Tibial nerve (tissue), 4 donors: ENCODE measurements around the gene SKP1. TPM values are rescaled to one million over a fixed set of nuclear protein-coding genes. Genes with fewer than 3 reads are reported as not detected.
A peak's percentile ranks its signal among the peaks of the same experiment; 100 is the strongest.
"Not testable (repeated sequence)": the region's sequence is repeated elsewhere in the genome, so short reads cannot be mapped to it uniquely, and the experiment has no call there.

Experiments
- DNase-seq, 2 donors: peaks; one replicate each; pipeline ENCODE4 v3.0.0-alpha.2; 2019; ENCODE audit warnings: low spot score in 2 of 2
- H3K27ac ChIP-seq, 4 donors: fragments of 200-600 bp; sonication (generic) in 3 of 4; one replicate each; pipeline ENCODE4 v1.5.1; 2017 to 2019; ENCODE audit warnings: mild to moderate bottlenecking in 1 of 4
- H3K27me3 ChIP-seq, 2 donors: fragments of 200-600 bp; sonication (generic) in 1 of 2; one replicate each; pipeline versions ENCODE4 v1.5.1 to v1.6.0; 2017 to 2019
- H3K36me3 ChIP-seq, 3 donors: fragments of 200-600 bp; sonication (generic); one replicate each; pipeline ENCODE4 v1.5.1; 2018 to 2019
- H3K4me1 ChIP-seq, 4 donors: fragments of 200-600 bp; sonication (generic) in 3 of 4; one replicate each; pipeline ENCODE4 v1.5.1; 2017 to 2019
- H3K4me3 ChIP-seq, 4 donors: fragments of 200-600 bp; sonication (generic) in 3 of 4; one replicate each; pipeline ENCODE4 v1.5.1; 2017 to 2019; ENCODE audit warnings: mild to moderate bottlenecking in 1 of 4, moderate library complexity in 1 of 4
- H3K9me3 ChIP-seq, 4 donors: fragments of 200-600 bp; sonication (generic) in 3 of 4; one replicate each; pipeline ENCODE4 v1.5.1; 2017 to 2019
- CTCF ChIP-seq, 5 experiments: fragments of 200-600 bp in 3 of 5; fragments of 450-650 bp in 2 of 5; sonication (generic) in 3 of 5; IDR thresholded peaks; one replicate each; pipeline ENCODE4 v1.5.1; 2016 to 2019; ENCODE audit warnings: antibody characterized with exemption in 5 of 5, mild to moderate bottlenecking in 3 of 5, moderate library complexity in 2 of 5
- EP300 ChIP-seq, 2 donors: sonication (generic); formaldehyde crosslinking; IDR thresholded peaks; one replicate each; pipeline ENCODE4 v1.6.1; 2017; ENCODE audit warnings: antibody characterized with exemption in 2 of 2, mild to moderate bottlenecking in 1 of 2
- POLR2A ChIP-seq, 2 donors: fragments of 450-650 bp; IDR thresholded peaks; one replicate each; pipeline ENCODE4 v1.6.1; 2017; ENCODE audit warnings: antibody characterized with exemption in 2 of 2, mild to moderate bottlenecking in 2 of 2, moderate library complexity in 2 of 2
- WGBS, 2 donors: methylation state at CpG; one replicate each; pipeline ENCODE4 v1.1.5; 2018; 5-methylcytosine and 5-hydroxymethylcytosine counted together
- total RNA-seq, 4 donors: library from RNA; depleted of rRNA; stranded (reverse); fragments of >200 nt; gene quantifications; one replicate each; pipeline ENCODE4 v1.1.0, GENCODE V29; 2016

Gene SKP1
- total RNA-seq, 4 donors from 2014 or later = 173 to 311 (median 209) TPM

DNA sequence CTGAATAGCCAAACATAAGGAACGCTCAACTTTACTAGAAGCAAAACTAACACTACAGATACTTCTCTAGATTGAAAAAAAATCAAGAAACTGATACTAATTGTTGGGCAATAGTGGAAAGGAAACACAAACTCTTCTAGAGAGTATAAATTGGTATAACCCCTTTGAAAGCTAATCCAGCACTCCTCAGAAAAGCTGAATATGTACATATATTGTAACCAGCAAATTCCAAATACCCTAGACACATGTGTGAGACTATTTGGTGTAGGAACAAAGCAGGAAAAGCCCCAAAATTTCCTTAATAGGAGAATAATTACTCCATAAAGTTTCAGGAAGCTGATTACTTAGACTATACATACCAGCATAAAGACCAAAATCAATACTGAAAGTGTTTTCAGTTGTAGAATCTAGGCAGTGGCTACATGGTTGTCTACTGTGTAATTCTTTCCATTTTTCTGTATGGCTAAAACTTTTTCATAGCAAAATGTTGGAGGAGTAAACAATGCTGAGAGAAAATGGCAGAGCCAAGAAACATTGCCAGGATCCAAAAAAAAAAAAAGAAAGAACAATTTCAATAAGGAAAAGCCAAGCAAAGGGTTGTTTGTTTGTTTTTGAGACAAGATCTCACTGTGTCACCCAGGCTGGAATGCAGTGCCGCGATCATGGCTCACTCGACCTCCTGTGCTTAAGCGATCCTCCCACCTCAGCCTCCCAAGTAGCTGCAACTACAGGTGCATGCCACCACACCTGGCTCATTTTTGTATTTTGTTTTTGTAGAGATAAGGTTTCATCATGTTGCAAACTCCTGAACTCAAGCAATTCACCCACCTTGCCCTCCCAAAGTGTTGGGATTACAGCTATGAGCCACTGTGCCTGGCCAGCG, 15.0 kb downstream of the SKP1 start:
- Histone ChIP-seq H3K36me3 (peaks cover 7 to 99% (median 15%) of the 10 kb centered on the region in 3 donors), H3K9me3 (no peaks in the 10 kb centered on the region), H3K27me3 (no peaks in the 10 kb centered on the region), H3K27ac (no peak overlapping the region), H3K4me3 (no peak overlapping the region), H3K4me1 (peaks cover 0 to 18% (median 2%) of the 10 kb centered on the region in 4 donors)
- DNase-seq = no peak
- 68 to 80% methylated on average over 6 of the region's 6 CpGs for WGBS, 2 donors
- TF ChIP-seq POLR2A (IDR thresholded peaks at IDR 0.05) = no peak
- no peak for TF ChIP-seq CTCF (IDR thresholded peaks at IDR 0.05)
- TF ChIP-seq EP300 (IDR thresholded peaks at IDR 0.05) = no peak

GRCh38 chr5:134153657-134154056, 23.1 kb downstream of the SKP1 start:
- Histone ChIP-seq H3K27me3 (no peaks in the 10 kb centered on the region), H3K4me3 (no peak overlapping the region), H3K27ac (no peak overlapping the region), H3K4me1 (peaks cover 0 to 39% (median 20%) of the 10 kb centered on the region in 4 donors), H3K9me3 (no peaks in the 10 kb centered on the region), H3K36me3 (peaks cover 2 to 88% (median 4%) of the 10 kb centered on the region in 3 donors)
- TF ChIP-seq CTCF (IDR thresholded peaks at IDR 0.05) (no peak), EP300 (IDR thresholded peaks at IDR 0.05) (no peak), POLR2A (IDR thresholded peaks at IDR 0.05) (no peak)
- DNase-seq = no peak
- 100% methylated on average over 1 of the region's 1 CpG for WGBS, 2 donors

DNA sequence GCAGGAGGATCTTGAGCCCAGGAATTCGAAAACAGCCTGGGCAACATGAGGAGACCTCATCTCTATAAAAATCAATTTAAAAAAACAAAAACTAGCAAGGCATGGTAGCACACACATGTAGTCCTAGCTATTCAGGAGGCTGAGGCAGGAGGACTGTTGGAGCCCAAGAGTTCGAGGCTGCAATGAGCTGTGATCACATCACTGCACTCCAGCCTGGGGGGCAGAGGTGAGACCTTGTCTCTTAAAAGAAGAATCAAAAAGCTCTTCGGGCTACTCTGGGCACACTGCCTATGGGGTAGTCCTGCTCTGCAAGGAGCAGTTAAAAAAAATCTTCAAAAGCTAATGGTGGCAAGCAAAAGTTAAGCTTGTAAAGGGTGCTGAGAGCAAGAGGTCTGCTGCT, 23.5 kb downstream of the SKP1 start:
- peaks cover 0 to 42% (median 22%) of the 10 kb centered on the region in 4 donors for H3K4me1 ChIP-seq
- no peak overlapping the region for H3K27ac ChIP-seq
- H3K9me3 ChIP-seq = no peaks in the 10 kb centered on the region
- no peak overlapping the region for H3K4me3 ChIP-seq
- peaks cover 0 to 88% (median 0%) of the 10 kb centered on the region in 3 donors for H3K36me3 ChIP-seq
- no peak for DNase-seq
- no peaks in the 10 kb centered on the region for H3K27me3 ChIP-seq
- no peak for TF ChIP-seq POLR2A (IDR thresholded peaks at IDR 0.05)
- no peak for TF ChIP-seq CTCF (IDR thresholded peaks at IDR 0.05)
- no peak for TF ChIP-seq EP300 (IDR thresholded peaks at IDR 0.05)
- WGBS, 2 donors = 92 to 95% methylated on average over 3 of the region's 3 CpGs

GRCh38 chr5:134152173-134152832, 24.4 kb downstream of the SKP1 start:
- 93 to 94% methylated on average over 15 of the region's 15 CpGs for WGBS, 2 donors
- H3K27me3 ChIP-seq, DNase-seq, H3K4me3 ChIP-seq, H3K9me3 ChIP-seq: not testable (repeated sequence)
- peaks cover 0 to 86% (median 0%) of the 10 kb centered on the region in 3 donors for H3K36me3 ChIP-seq
- peak overlapping the region in 1 of 4 donors; percentile 19 for H3K27ac ChIP-seq
- H3K4me1 ChIP-seq = peaks cover 0 to 46% (median 23%) of the 10 kb centered on the region in 4 donors

GRCh38 chr5:134151723-134152122, 25.0 kb downstream of the SKP1 start:
- peaks cover 0 to 87% (median 0%) of the 10 kb centered on the region in 3 donors for H3K36me3 ChIP-seq

More at GRCh38 chr5:134151723-134152122, 25.0 kb downstream of the SKP1 start:
- TF ChIP-seq EP300 (IDR thresholded peaks at IDR 0.05) = no peak
- no peak for TF ChIP-seq POLR2A (IDR thresholded peaks at IDR 0.05)
- Histone ChIP-seq H3K27me3 (no peaks in the 10 kb centered on the region), H3K9me3 (no peaks in the 10 kb centered on the region), H3K27ac (peak overlapping the region in 1 of 4 donors; percentile 63), H3K4me1 (peaks cover 0 to 52% (median 24%) of the 10 kb centered on the region in 4 donors), H3K4me3 (no peak overlapping the region)
- no peak for DNase-seq
- 90 to 98% methylated on average over 3 of the region's 3 CpGs for WGBS, 2 donors
